Uterus (tissue), 4 donors: ENCODE data around the gene SMIM38. TPM values are rescaled to one million over a fixed set of nuclear protein-coding genes. Genes with fewer than 3 reads are reported as not detected.

Experiments used
- DNase-seq, 2 donors: peaks; one replicate each; pipeline ENCODE4 v3.0.0-alpha.2; 2019 to 2020
- H3K27ac ChIP-seq, 2 donors: fragments of 200-600 bp; sonication (generic); 1 replicate in 1 of 2; 2 replicates in 1 of 2; pipeline ENCODE4 v1.5.1; 2016 to 2018
- H3K27me3 ChIP-seq, 2 donors: fragments of 200-600 bp; sonication (generic); one replicate each; pipeline ENCODE4 v1.5.1; 2018 to 2019; ENCODE audit warnings: control low read depth in 1 of 2
- H3K36me3 ChIP-seq, 2 donors: fragments of 200-600 bp; sonication (generic); one replicate each; pipeline ENCODE4 v1.5.1; 2019; ENCODE audit warnings: control low read depth in 1 of 2
- H3K4me1 ChIP-seq, 2 donors: fragments of 200-600 bp; sonication (generic); one replicate each; pipeline ENCODE4 v1.5.1; 2018 to 2019; ENCODE audit warnings: control low read depth in 1 of 2
- H3K4me3 ChIP-seq, 2 donors: fragments of 200-600 bp; sonication (generic); 1 replicate in 1 of 2; 2 replicates in 1 of 2; pipeline ENCODE4 v1.5.1; 2018 to 2019; ENCODE audit warnings: mild to moderate bottlenecking in 1 of 2
- H3K9me3 ChIP-seq, 2 donors: fragments of 200-600 bp; sonication (generic); one replicate each; pipeline ENCODE4 v1.5.1; 2019; ENCODE audit warnings: control low read depth in 1 of 2
- POLR2A ChIP-seq, 2 donors: fragments of 450-650 bp; IDR thresholded peaks; one replicate each; pipeline ENCODE4 v1.6.1; 2016; ENCODE audit warnings: antibody characterized with exemption in 2 of 2, mild to moderate bottlenecking in 1 of 2, moderate library complexity in 1 of 2
- intact Hi-C: fragments of 100-400 bp; cut with DNase I; formaldehyde crosslinking; loops from one replicate; pipeline ENCODE4 v1.15.1; 2023; ENCODE audit warnings: low total_unique reads
- total RNA-seq, 4 donors: library from RNA; depleted of rRNA in 3 of 4; stranded (reverse); fragments of >200 nt in 3 of 4; gene quantifications; one replicate each; pipeline versions ENCODE4 v1.1.0 to v1.2.4, GENCODE V29; 2014 to 2023
- TF ChIP-seq, protein P1 (sequence below), 4 experiments: fragments of 200-600 bp in 2 of 4; fragments of 450-650 bp in 2 of 4; sonication (generic) in 2 of 4; IDR thresholded peaks; one replicate each; pipeline ENCODE4 v1.5.1; 2016 to 2019; ENCODE audit warnings: antibody characterized with exemption in 4 of 4, mild to moderate bottlenecking in 2 of 4, moderate library complexity in 1 of 4
- donor health status: DM: yes; HTN: yes; CAD: no.

Gene SMIM38
- total RNA-seq, 4 donors from 2014 or later, result 0.29 to 7.5 (median 1.7) TPM

DNA sequence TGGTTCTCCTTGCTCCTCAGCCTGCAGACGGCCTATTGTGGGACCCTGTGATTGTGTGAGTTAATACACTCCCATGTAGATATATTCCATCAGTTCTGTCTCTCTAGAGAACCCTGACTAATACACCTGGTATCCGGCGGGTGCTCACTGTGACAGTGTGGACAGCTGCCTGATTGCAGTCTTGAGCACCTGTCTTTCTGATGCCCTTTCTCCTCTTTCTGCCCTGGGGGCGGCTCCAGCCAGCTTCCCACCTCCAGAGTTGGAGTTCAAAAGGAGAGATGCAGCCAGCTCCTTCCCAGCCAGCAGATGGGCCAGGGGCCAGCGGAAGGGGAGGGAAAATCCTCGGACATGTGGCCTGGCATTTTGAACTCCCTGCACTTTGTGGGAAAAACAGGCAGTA is 15.0 kb downstream of the SMIM38 start:
- DNase-seq, result no peak
- no peak for TF ChIP-seq POLR2A (IDR thresholded peaks at IDR 0.05)
- TF ChIP-seq, protein P1, sequence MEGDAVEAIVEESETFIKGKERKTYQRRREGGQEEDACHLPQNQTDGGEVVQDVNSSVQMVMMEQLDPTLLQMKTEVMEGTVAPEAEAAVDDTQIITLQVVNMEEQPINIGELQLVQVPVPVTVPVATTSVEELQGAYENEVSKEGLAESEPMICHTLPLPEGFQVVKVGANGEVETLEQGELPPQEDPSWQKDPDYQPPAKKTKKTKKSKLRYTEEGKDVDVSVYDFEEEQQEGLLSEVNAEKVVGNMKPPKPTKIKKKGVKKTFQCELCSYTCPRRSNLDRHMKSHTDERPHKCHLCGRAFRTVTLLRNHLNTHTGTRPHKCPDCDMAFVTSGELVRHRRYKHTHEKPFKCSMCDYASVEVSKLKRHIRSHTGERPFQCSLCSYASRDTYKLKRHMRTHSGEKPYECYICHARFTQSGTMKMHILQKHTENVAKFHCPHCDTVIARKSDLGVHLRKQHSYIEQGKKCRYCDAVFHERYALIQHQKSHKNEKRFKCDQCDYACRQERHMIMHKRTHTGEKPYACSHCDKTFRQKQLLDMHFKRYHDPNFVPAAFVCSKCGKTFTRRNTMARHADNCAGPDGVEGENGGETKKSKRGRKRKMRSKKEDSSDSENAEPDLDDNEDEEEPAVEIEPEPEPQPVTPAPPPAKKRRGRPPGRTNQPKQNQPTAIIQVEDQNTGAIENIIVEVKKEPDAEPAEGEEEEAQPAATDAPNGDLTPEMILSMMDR (IDR thresholded peaks at IDR 0.05), result no peak
- Histone ChIP-seq H3K9me3 (no peaks in the 10 kb centered on the region), H3K4me3 (no peak overlapping the region), H3K36me3 (no peaks in the 10 kb centered on the region), H3K27me3 (no peaks in the 10 kb centered on the region), H3K27ac (no peak overlapping the region), H3K4me1 (no peaks in the 10 kb centered on the region)
- intact Hi-C loops, result no loop called here

DNA sequence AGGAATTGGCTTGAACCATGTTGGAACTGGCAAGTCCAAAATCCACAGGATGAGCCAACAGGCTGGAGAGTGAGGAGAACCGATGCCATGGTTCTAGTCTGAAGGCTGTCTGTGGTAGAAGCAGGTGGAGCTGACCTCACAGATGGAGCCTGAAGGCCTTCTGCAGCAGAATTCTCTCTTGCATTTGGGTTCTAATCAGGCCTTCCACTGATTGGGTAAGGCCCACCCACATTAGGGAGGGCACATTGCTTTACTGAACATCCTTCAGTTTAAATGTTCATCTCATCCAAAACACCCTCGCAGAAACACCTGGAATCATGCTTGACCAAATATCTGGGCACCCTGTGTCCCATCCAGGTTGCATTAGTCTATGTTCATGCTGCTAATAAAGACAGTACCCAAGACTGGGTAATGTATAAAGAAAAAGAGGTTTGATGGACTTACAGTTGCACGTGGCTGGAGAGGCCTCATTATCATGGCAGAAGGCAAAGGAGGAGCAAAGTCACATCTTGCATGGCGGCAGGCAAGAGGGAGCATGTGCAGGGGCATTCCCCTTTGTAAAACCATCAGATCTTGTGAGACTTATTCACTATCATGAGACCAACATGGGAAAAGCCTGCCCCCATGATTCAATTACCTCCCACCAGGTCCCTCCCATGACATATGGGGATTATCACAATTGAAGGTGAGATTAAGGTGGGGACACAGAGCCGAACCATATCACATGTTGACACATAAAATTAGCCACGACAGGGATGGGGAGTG is 15.9 kb downstream of the SMIM38 start:
- TF ChIP-seq, protein P1 (IDR thresholded peaks at IDR 0.05), result no peak
- no peak for TF ChIP-seq POLR2A (IDR thresholded peaks at IDR 0.05)
- H3K9me3 ChIP-seq, result no peaks in the 10 kb centered on the region
- intact Hi-C loops, result no loop called here
- DNase-seq, result no peak
- no peaks in the 10 kb centered on the region for H3K4me1 ChIP-seq
- no peaks in the 10 kb centered on the region for H3K27me3 ChIP-seq
- no peak overlapping the region for H3K27ac ChIP-seq
- H3K36me3 ChIP-seq, result no peaks in the 10 kb centered on the region
- H3K4me3 ChIP-seq, result no peak overlapping the region

DNA sequence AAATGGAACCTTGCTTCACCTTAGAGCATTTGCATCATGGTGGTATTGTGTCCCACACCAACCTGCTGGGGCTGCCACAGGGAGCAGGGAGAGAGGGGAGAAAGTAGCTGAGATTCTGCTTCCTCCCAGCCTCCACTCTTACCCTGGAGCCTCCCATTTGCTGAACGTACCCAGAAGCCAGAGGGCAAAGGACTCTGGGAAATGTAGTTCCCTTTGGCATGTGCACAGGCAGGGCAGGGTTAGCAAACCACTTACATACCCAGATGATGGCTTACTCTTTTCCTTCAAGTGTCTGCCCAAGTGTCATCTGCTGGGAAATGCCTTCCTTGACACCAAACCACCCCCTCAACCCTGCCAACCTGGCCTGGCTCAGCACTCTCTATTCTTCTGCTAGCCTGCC is 16.9 kb downstream of the SMIM38 start:
- TF ChIP-seq, protein P1 (IDR thresholded peaks at IDR 0.05), result no peak
- TF ChIP-seq POLR2A (IDR thresholded peaks at IDR 0.05), result no peak
- Histone ChIP-seq H3K36me3 (no peaks in the 10 kb centered on the region), H3K27me3 (no peaks in the 10 kb centered on the region), H3K27ac (no peak overlapping the region), H3K9me3 (no peaks in the 10 kb centered on the region), H3K4me1 (no peaks in the 10 kb centered on the region), H3K4me3 (no peak overlapping the region)
- DNase-seq, result no peak
- intact Hi-C loops, result no loop called here

DNA sequence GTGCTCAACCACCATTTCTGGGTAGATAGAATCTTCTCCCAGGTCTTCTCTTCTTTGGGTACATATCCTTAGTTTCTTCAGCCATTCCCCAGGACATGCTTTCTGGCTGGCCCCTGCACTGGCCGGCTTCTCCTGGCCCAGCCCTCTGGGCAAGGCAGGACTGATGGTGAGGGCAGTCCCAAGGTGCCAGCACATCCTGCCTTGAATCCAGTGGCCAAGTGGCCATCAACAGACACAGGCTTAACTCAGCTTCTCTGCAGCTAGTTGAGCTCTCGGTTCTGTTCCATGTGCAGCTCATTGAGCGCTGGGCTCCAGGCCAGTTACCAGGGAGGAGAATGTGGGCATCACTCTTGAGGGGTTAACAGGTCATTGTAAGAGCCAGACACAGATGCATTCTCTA is 17.6 kb downstream of the SMIM38 start:
- no peak for DNase-seq
- no peaks in the 10 kb centered on the region for H3K4me1 ChIP-seq
- no peak overlapping the region for H3K27ac ChIP-seq
- no peaks in the 10 kb centered on the region for H3K27me3 ChIP-seq
- intact Hi-C loops, result no loop called here
- no peak overlapping the region for H3K4me3 ChIP-seq
- no peaks in the 10 kb centered on the region for H3K9me3 ChIP-seq
- H3K36me3 ChIP-seq, result no peaks in the 10 kb centered on the region
- TF ChIP-seq, protein P1 (IDR thresholded peaks at IDR 0.05), result no peak
- no peak for TF ChIP-seq POLR2A (IDR thresholded peaks at IDR 0.05)

DNA sequence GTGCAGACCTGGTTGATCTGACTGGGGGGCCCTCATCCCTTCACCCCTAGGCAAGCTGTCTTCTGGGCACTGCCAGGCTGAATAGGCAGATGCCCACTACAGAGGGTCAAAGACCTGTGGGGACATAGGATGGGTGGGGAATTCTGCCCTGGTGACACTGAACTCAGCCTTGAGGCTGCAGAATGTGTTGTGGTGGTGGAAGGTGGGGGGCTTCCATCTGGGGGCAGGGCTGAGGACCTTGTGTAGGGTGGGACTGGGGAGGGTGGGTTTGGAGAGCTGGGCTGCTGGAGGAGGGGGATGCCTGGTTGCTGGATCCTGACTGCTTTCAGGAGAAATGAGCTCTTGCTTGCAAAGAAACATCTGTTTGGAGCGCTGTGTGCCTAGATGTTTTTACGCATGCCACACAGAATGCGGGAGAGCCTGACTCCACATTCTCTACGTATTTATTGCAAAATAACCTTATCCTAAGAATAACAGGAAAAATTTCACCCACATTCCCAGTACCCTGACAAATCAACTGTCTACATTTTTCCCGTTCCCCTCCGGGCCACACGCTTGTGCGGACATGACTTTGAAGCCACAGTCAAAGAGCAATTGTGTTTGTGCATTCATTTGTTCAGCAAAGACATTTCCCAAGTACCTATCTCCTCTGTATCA is 18.3 kb downstream of the SMIM38 start:
- DNase-seq, result no peak
- Histone ChIP-seq H3K4me1 (no peaks in the 10 kb centered on the region), H3K27me3 (no peaks in the 10 kb centered on the region), H3K36me3 (no peaks in the 10 kb centered on the region), H3K27ac (no peak overlapping the region), H3K4me3 (no peak overlapping the region), H3K9me3 (no peaks in the 10 kb centered on the region)
- intact Hi-C loops, result no loop called here
- TF ChIP-seq, protein P1 (IDR thresholded peaks at IDR 0.05), result no peak
- TF ChIP-seq POLR2A (IDR thresholded peaks at IDR 0.05), result no peak
